ENCODE results near the gene ANP32D.
"Not testable (repeated sequence)": the region's sequence is repeated elsewhere in the genome, so short reads cannot be mapped to it uniquely, and the experiment has no call there.

ANP32D gene

DNA sequence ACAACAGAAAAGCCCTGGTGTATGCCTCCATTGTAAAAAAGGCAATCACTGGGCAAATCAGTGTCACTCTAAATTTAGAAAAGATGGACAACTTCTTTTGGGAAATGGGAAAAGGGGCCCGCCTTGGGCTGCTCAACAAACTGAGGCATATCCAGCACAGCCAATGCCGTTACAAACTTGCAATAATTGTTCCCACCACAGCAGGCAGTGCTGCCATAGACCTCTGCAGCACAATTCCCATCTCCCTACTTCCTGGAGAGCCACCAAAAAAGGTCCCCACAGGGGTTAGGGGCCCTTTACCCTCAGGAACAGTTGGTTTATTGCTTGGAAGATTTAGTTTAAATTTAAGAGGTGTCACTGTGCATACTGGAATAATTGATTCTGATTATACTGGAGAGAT lies 36.6 kb downstream of the ANP32D start:
- DNase-seq: no peak

- no peak for DNase-seq
Observed at GRCh38 chr12:48510111-48510510, 37.8 kb downstream of the ANP32D start.

DNA sequence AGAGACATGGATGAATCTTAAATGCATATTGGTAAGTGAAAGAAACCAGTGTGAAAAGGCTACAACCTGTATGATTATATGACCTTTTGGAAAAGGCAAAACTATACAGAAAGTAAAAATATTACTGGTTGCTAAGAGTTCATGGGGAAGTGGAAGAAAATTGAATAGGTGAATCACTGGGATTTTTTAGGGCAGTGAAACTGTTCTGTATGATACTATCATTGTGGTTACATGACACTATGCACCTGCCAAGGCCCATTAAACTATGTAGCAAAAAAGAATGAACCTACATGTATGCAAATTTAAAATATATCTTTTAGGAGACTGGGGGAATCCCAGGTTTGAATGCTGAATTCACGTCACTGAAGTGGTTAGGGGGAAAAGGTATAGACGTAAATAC lies 40.5 kb downstream of the ANP32D start:
- no peak for DNase-seq

- no peak for DNase-seq
Observed at GRCh38 chr12:48514728-48515127, 42.4 kb downstream of the ANP32D start.

DNA sequence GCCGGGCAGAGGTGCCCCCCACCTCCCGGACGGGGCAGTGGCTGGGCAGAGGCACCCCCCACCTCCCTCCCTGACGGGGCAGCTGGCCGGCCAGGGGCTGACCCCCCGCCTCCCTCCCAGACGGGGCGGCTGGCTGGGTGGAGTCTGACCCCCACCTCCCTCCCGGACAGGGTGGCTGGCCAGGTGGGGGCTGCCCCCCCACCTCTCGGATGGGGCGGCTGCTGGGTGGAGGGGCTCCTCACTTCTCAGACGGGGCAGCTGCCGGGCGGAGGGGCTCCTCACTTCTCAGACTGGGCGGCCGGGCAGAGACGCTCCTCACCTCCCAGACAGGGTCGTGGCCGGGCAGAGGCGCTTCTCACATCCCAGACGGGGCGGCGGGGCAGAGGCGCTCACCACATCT lies 48.0 kb downstream of the ANP32D start:
- DNase-seq: not testable (repeated sequence)

All from NCI-H146 (cell line).